KOPT-K1 (cell line): ENCODE data around the gene VOPP1.

ENCODE experiments used
- H3K27ac ChIP-seq: fragments of 200-600 bp; sonication (generic); 2 replicates; pipeline ENCODE4 v1.5.1; 2016; ENCODE audit warnings: antibody characterized with exemption, mild to moderate bottlenecking, low read depth, low read length; ENCODE audit not compliant: poor library complexity, severe bottlenecking
- H3K36me3 ChIP-seq: fragments of 200-600 bp; sonication (generic); 2 replicates; pipeline ENCODE4 v1.5.1; 2017; ENCODE audit warnings: antibody characterized with exemption, mild to moderate bottlenecking, low read length, moderate library complexity; ENCODE audit not compliant: insufficient read depth
- H3K9me3 ChIP-seq: fragments of 200-600 bp; sonication (generic); 2 replicates; pipeline ENCODE4 v1.5.1; 2017; ENCODE audit warnings: antibody characterized with exemption, low read length, mild to moderate bottlenecking; ENCODE audit not compliant: insufficient read depth, poor library complexity, severe bottlenecking

VOPP1 gene

DNA sequence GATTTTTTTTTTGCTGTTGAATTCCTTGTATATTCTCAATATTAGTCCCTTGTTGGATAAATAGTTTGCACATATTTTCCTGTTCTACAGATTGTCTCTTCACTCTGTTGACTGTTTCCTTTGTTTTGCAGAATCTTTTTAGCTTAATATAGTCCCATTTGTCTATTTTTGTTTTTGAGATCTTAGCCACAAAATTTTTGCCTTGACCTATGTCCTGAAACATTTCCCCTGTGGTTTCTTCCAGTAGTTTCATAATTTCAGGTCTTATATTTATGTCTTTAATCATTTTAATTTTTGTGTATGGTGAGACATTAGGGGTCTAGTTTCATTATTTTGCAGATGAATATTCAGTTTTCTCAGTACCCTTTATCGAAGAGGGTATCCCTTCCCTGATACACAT lies 114.5 kb downstream of the VOPP1 start:
- Histone ChIP-seq H3K36me3 (no peaks in the 10 kb centered on the region), H3K9me3 (peaks cover 7% of the 10 kb centered on the region), H3K27ac (no peak overlapping the region)

DNA sequence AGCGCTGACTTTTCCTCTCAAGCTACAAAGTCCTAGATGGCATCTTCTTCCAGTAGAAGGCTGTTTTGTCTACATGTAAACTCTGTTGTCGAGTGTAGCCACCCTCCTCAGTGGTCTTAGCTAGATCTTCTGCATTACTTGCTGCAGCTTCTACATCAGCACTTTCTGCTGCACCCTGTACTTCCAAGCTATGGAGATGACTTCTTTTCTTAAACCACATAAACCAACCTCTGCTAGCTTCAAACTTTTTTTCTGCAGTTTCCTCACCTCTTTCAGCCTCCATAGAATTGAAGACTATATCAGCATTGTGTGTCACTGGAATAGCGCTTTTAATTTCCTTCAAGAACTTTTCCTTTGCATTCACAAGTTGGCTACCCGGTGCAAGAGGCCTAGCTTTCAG lies 119.3 kb downstream of the VOPP1 start:
- Histone ChIP-seq H3K36me3 (no peaks in the 10 kb centered on the region), H3K27ac (no peak overlapping the region), H3K9me3 (no peaks in the 10 kb centered on the region)

DNA sequence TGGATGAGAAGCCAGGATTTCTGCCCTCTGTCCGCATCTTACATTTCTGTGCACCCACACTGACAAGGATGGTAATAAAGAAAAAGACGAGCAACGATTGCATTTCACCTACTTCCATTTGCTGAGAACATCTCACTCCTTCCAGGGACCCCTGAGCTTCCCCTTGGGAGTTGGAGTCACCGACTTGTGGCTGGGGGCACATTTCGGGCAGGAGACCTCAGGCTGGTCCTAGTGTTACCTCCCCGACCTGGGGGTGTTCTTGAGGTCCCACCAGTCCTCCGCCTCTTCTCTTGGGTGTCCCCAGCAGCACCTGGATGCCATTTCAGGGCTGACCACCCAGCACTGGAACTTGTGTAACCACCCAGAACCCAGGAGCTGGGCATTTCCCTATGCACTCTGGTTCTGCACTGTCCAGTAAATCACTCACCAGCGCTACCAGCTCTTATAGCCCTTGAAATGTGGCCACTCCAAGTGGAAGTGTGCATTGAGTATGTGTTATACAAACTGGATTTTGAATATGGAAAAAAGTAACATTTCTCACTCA lies 122.2 kb downstream of the VOPP1 start:
- Histone ChIP-seq H3K36me3 (no peaks in the 10 kb centered on the region), H3K27ac (no peak overlapping the region), H3K9me3 (no peaks in the 10 kb centered on the region)

DNA sequence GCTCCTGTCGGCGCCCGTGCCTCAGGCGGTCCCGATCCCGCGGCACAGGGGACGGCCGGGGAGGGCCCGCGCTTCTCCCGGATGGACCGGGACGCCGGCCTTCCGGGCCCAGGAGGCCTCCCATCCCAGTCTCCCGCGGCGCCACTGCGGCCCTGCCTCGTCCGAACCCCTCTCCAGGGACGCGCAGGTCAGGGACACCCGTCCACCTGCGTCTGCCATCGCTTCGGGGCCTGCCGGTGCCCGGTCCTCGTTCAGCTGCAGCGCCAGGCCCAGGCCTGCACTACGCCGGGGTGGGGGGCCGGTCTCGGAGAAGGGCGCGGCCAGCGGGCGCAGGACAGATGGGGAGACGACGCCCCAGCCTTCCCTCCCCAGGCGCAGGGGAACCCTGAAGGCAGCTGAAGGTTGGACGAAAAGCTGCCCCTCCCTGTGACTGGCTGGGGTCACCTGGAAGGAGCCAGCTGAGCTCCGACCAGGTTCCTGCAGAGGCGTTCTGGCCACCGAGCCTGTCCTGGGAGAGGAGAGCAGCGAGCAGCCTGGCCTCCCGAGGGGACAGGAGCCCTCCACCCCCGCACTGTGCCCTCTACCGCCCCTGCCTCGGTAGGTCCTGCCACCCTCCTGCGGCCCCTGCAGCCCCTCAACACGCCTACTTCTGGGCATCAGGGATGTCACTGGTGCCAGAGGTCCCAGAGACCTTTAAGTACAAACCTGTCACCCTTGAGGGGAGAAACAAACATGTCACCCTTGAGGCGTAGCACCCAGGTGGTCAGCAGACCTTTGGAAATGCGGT lies 122.9 kb downstream of the VOPP1 start:
- H3K27ac ChIP-seq: no peak overlapping the region
- no peaks in the 10 kb centered on the region for H3K36me3 ChIP-seq
- no peaks in the 10 kb centered on the region for H3K9me3 ChIP-seq

DNA sequence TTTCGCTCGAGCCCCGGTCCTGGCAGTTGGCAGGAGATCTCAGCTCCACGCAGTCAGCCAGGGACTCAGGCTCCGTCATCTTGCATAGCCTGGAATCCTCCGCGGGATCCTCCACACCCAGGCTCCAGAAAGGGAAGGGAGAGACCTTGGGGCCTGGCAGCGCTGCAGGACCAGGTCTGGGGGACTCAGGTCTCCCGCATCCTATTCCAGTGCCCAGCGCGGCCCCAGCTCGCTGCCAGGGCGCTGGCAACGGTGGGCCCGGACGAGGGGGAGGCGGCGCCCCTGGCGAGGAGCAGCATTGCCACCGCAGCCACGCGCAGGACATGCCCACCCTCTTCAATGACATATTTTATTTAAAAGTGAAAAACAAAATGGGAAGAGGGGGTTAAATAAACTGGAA lies 123.8 kb downstream of the VOPP1 start:
- no peak overlapping the region for H3K27ac ChIP-seq
- H3K9me3 ChIP-seq: no peaks in the 10 kb centered on the region
- no peaks in the 10 kb centered on the region for H3K36me3 ChIP-seq

DNA sequence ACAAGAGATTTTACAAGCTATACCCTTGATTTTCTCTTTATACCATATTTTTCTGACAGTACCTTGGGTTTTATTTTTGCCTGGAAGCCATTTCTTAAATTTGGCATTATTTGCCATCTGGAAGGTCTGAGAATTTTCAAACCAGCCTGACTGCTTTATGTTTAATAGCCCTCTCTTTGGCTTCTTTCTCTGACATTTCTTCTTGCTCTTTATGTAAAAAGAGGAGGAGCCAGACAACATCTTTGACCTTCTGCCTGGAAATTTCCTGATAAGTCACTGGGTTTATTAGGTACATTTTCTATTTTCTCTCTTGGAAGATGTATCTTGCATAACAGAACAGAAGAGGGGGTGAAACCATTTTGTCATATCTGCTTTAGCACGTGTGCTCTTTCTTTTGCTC lies 127.5 kb downstream of the VOPP1 start:
- Histone ChIP-seq H3K27ac (no peak overlapping the region), H3K36me3 (no peaks in the 10 kb centered on the region), H3K9me3 (no peaks in the 10 kb centered on the region)

DNA sequence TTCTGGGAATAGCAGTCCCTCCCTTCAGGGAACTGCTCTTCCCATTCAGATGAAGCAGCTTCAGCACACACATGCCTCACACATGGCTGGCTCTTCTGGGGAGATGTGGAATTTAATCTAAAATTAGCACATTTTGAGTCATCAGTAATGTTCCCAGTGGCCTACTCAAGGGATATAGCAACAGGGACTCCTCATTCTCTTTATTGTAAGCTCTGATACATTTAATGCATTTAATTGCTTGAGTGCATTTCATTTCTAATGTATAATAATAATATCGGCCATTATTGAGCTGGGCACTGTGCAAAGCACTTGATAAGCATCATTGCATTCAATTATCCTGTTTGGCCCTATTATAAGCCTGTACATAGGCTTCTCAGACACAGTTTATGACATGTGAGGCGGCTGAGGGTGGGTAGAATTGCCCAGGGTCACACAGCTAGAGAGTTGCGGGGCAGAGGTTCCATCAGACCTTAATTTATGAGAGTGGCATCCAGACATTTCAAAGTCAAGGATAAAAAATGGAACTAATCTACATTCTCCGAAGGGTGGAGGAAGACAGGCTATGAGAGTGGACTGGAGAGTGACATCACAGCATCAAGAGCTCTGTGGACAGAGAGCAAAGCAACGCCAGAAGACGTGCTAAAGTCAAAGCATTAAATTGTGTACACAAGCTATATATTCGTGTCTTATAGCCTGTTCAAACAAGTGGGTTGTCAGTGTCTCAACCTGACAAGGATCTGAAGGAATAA lies 130.4 kb downstream of the VOPP1 start:
- H3K36me3 ChIP-seq: no peaks in the 10 kb centered on the region
- H3K9me3 ChIP-seq: no peaks in the 10 kb centered on the region
- no peak overlapping the region for H3K27ac ChIP-seq

DNA sequence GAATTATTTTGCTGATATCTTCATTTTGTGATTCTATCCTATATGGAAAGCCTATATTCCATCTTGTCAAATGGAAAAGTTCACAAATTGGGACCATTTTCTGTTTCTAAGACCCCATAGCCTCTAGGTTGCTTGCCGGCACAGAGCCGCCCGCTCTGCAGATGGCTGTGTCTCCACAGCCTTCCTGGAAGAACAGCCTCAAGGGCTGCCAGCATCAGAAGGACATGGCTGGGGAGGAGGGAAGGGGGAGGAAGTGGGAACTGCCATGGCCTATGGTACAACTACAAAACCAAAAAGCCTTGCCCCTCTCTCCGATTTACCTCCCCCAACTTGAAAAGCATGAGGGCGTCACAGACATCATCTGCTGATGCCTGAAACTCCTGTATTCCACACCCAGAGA lies 131.3 kb downstream of the VOPP1 start:
- Histone ChIP-seq H3K27ac (no peak overlapping the region), H3K9me3 (no peaks in the 10 kb centered on the region), H3K36me3 (no peaks in the 10 kb centered on the region)

DNA sequence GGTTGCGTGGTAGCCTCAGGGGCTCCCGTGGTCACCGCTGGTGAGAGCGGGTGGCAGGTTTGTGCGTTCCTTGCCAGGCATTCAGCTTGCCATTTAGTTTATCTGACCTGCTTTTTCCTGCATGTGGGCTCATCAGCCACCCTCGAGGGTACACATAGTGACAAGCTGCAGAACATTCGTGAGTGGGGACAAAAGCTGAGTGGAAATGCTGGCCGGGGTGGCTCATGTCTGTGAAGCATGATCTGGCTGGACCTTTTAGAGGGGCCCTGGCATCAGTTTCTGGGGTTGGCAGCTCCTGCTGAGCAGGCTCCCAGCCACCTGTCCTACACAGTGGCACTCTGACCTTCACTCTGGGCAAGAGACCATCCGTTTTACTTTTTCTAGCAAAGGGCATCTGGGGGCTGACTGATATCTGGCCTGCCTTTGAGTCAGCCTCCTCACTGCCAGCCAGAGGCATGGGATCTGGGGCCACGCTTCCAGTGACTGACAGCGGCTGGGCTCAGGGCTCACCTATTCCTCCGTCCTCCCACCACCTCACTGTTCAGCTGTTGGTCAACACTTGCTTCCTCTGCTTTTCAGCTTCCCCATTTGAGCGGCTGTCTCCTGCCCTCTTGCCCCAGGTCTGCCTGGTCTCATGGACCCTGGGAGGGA lies 132.1 kb downstream of the VOPP1 start:
- Histone ChIP-seq H3K27ac (no peak overlapping the region), H3K36me3 (no peaks in the 10 kb centered on the region), H3K9me3 (no peaks in the 10 kb centered on the region)

DNA sequence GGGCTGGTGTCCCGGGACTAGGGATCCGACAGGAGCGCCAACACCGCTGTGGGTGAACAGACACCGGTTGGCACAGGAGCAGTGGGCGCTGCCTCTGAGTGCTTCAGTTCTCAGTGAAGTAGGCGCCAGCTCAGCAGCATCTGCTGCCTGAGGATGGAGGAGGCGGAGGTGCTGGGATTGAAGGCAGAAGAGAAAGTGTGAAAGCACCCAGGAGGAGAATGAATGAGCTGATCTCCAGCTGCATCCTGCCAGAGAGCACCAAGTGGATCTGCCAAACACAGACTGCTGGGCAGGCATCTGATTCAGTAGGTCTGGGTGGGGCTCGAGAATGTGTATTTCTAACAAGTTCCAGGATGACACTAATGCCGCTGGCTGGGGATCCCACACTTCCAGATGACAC lies 132.7 kb downstream of the VOPP1 start:
- H3K27ac ChIP-seq: no peak overlapping the region
- no peaks in the 10 kb centered on the region for H3K36me3 ChIP-seq
- H3K9me3 ChIP-seq: no peaks in the 10 kb centered on the region

DNA sequence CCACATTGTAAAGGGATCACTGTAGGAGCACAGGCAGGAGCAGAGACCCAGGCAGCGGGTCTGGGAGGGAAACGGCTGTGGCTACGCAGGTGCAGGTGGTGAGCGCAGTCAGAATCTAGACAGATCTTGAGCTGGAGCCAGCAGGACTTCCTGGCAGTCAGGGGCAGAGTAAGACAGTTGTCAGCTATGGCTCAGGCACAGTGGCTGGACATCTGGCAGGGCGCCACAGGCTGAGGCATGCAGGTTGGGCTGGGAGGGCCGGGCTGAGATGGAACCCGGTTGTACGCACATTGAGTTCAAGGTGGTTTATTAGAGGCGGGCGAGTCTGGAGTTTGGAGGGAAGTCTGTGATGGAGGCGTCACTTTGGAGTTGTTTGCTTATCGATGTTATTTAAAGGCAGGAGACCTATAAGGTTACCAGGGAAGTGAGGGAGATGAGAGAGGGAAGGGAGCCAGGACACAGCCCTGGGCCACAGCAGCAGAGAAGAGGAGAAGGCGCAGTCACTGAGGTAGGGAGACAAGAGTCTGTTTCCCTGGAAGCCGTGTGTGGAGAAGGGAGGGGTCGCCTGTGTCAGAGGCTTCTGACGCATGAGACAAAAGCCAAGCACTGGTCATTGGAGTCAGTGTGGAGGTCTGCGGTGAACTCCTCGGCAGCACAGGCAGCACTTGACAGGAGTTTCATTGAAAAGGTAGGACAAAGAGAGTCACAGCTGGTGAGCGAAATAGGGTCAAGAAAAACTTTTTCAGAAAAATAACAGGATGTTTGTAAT lies 133.4 kb downstream of the VOPP1 start:
- no peaks in the 10 kb centered on the region for H3K9me3 ChIP-seq
- no peaks in the 10 kb centered on the region for H3K36me3 ChIP-seq
- no peak overlapping the region for H3K27ac ChIP-seq

DNA sequence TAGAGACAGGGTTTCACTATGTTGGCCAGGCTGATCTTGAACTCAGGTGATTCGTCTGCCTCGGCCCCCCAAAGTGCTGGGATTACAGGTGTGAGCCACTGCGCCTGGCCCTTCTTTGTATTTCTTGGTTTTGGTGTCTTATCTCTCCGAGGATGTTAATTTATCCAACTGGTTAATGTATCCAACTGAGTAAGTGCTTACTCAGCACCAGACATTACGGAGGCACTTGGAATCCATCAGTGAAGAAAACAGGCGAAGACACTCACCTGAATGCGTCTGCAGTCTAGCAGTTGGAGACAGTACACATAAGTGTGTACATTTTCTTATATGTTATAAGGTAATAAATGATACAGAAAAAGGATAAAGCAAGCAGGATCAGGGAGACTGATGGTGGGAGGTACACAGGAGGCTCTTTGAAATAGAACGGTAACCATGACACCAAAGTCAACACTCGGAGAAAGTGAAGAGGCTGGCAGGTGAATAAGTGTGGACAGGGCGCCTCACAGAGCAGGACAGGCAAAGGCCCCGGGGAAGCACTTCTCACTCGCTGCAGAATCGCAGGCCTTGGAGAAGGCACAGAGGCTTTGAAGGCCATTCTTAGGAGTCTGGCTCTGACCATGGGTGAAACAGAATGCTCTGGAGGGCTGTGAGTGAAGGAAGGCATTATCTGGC lies 134.1 kb downstream of the VOPP1 start:
- no peaks in the 10 kb centered on the region for H3K36me3 ChIP-seq
- no peaks in the 10 kb centered on the region for H3K9me3 ChIP-seq
- H3K27ac ChIP-seq: no peak overlapping the region

DNA sequence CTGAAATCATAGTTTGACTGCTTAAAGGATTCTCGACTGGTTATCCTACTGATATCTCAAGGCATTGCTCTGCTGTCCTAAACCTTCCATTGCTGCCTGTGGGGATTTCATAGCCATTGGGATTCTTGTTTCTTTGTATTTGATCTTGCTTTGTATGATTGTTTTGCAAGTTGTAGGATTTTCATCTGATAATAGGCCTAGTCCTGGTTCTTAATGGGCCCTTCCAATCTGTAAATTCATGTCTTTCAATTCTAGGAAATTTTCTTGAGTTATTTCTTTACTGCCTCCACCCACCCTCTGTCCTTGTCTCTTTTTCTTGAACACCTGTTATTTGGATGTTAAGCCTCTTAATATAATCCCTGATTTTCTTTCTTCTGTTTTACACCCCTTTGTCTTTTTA lies 134.9 kb downstream of the VOPP1 start:
- H3K27ac ChIP-seq: no peak overlapping the region

DNA sequence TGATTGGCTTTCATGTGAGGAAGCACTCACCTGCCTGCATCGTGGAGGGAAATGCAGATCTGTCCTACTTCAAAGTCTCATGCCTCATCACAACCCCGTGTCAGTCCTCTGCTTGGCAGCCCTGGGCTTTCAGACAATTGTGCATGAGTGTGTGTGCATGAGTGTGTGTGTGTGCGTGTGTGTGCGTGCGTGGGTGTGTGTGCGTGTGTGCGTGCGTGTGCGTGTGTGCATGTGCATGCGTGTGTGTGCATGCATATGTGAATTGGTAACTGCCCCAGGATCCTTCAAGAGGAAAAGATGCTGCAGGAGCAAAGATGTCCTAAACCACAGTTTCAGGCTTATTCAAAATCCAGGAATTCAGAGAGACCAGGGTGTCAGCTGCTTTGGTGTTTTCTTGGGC lies 135.8 kb downstream of the VOPP1 start:
- Histone ChIP-seq H3K27ac (no peak overlapping the region), H3K36me3 (peaks cover 4% of the 10 kb centered on the region; the same call in 1 of the 2 replicates), H3K9me3 (no peaks in the 10 kb centered on the region)

More for the DNA sequence above, 134.9 kb downstream of the VOPP1 start:
- no peaks in the 10 kb centered on the region for H3K9me3 ChIP-seq
- no peaks in the 10 kb centered on the region for H3K36me3 ChIP-seq
